ENCODE data around the gene YWHAQ. TPM values are rescaled to one million over a fixed set of nuclear protein-coding genes. Genes with fewer than 3 reads are reported as not detected.

The YWHAQ gene
- total and polyA plus RNA-seq, 2 of the 4 experiments (the other 2 are of a cell fraction) = 196 to 255 TPM

GRCh38 chr2:9578467-9579235, 52.1 kb downstream of the YWHAQ start:
- ChIA-PET CTCF (no interaction called here), POLR2A (ENCODE audit: unreplicated experiment) (no interaction called here)
- Histone ChIP-seq H3K36me3 (ENCODE audit: control insufficient read depth, insufficient read depth, low read length) (peaks cover 4% of the 10 kb centered on the region; the same call in 1 of the 2 replicates), H3K27me3 (ENCODE audit: control insufficient read depth, insufficient read depth, low read length) (no peaks in the 10 kb centered on the region), H4K8ac (ENCODE audit: low read depth in 2 of 2, low read length in 2 of 2) (no peak overlapping the region), H2BK15ac (ENCODE audit: low read depth, low read length) (no peak overlapping the region), H3K23ac (ENCODE audit: low read depth, low read length) (no peak overlapping the region), H2BK120ac (ENCODE audit: low read depth, low read length) (no peak overlapping the region), H3K9me1 (ENCODE audit: insufficient read depth, low read length) (no peaks in the 10 kb centered on the region; the same call in 1 of the 2 replicates), H2BK20ac (ENCODE audit: low read depth, low read length) (no peak overlapping the region), H3K27ac (ENCODE audit: insufficient read depth, low read length) (no peak overlapping the region), H3K4me2 (ENCODE audit: low read depth, low read length) (no peak overlapping the region), H3K4me1 (ENCODE audit: control insufficient read depth, insufficient read depth, low read length) (no peaks in the 10 kb centered on the region), H4K91ac (ENCODE audit: insufficient read depth, low read depth, low read length) (no peak overlapping the region), H2BK5ac (ENCODE audit: low read depth, low read length, poor library complexity, severe bottlenecking) (no peak overlapping the region), H4K20me1 (ENCODE audit: insufficient read depth, low read length) (no peaks in the 10 kb centered on the region), H2AK5ac (ENCODE audit: low read depth, low read length) (no peak overlapping the region), H2AK9ac (replicated peaks; ENCODE audit: low read depth, low read length, poor library complexity) (no peak overlapping the region), H2AFZ (replicated peaks; ENCODE audit: low read length, poor library complexity) (no peak overlapping the region), H3K9ac (ENCODE audit: low read depth, low read length) (no peak overlapping the region), H3K4ac (ENCODE audit: low read depth, low read length) (no peak overlapping the region), H3K18ac (ENCODE audit: low read depth, low read length) (no peak overlapping the region), H3K4me3 (ENCODE audit: insufficient read depth, low read depth, low read length) (no peak overlapping the region), H4K5ac (ENCODE audit: low read depth, low read length) (no peak overlapping the region), H3K9me3 (ENCODE audit: control insufficient read depth, insufficient read depth, low read length) (no peaks in the 10 kb centered on the region), H3K56ac (ENCODE audit: extremely low read depth, insufficient read depth, low read length) (no peak overlapping the region), H3K79me1 (ENCODE audit: low read depth in 1 of 2, low read length in 2 of 2) (peaks cover 0 to 6% of the 10 kb centered on the region in 2 experiments; a peak in 3 of 4 replicates), H3K14ac (replicated peaks; ENCODE audit: low read depth, low read length) (no peak overlapping the region)
- 100% methylated on average over 2 of the region's 9 CpGs; no CpG with 5 or more reads in 1 of the 2 experiments for WGBS, 2 experiments (ENCODE audit: extremely low coverage in 2 of 2, insufficient read length in 1 of 2)
- dilution Hi-C loops (cut with HindIII; ENCODE audit: low sequenced_read_pairs, unreplicated experiment) (no loop called here), intact Hi-C loops (cut with micrococcal nuclease) (no loop called here), in situ Hi-C loops (cut with MboI; ENCODE audit: low sequenced_read_pairs) (no loop called here)
- DNase-seq (no peak), ATAC-seq (ENCODE audit: low read depth) (no peak; the same call in 1 of the 2 replicates)
- BruUV-seq (replicated peaks) = no TSS peak
- TF ChIP-seq RFX5 (IDR thresholded peaks at IDR 0.05; ENCODE audit: low read depth, low read length) = no peak
